ENCODE measurements around the gene FRMD5.
A peak's percentile ranks its signal among the peaks of the same experiment; 100 is the strongest.

The FRMD5 gene

GRCh38 chr15:44148580-44148979, 46.5 kb downstream of the FRMD5 start:
- DNase-seq (ENCODE audit: low read depth) = no peak
- H3K4me3 ChIP-seq (ENCODE audit: low read length) = no peak overlapping the region
- TF ChIP-seq CTCF (conservative IDR thresholded peaks at IDR 0.05; ENCODE audit: low read length) = no peak

- TF ChIP-seq CTCF (conservative IDR thresholded peaks at IDR 0.05; ENCODE audit: low read length) = no peak
- no peak for DNase-seq (ENCODE audit: low read depth)
Measured at GRCh38 chr15:44147636-44148035, 47.4 kb downstream of the FRMD5 start.

GRCh38 chr15:44145495-44145894, 49.6 kb downstream of the FRMD5 start:
- TF ChIP-seq CTCF (conservative IDR thresholded peaks at IDR 0.05; ENCODE audit: low read length) = no peak

More at GRCh38 chr15:44147636-44148035, 47.4 kb downstream of the FRMD5 start:
- H3K4me3 ChIP-seq (ENCODE audit: low read length) = no peak overlapping the region

GRCh38 chr15:44144992-44145391, 50.1 kb downstream of the FRMD5 start:
- no peak for TF ChIP-seq CTCF (conservative IDR thresholded peaks at IDR 0.05; ENCODE audit: low read length)
- no peak for DNase-seq (ENCODE audit: low read depth)
- no peak overlapping the region for H3K4me3 ChIP-seq (ENCODE audit: low read length)

More at GRCh38 chr15:44145495-44145894, 49.6 kb downstream of the FRMD5 start:
- DNase-seq (ENCODE audit: low read depth) = no peak
- H3K4me3 ChIP-seq (ENCODE audit: low read length) = no peak overlapping the region

GRCh38 chr15:44144184-44144583, 50.9 kb downstream of the FRMD5 start:
- no peak for DNase-seq (ENCODE audit: low read depth)
- H3K4me3 ChIP-seq (ENCODE audit: low read length) = no peak overlapping the region
- TF ChIP-seq CTCF (conservative IDR thresholded peaks at IDR 0.05; ENCODE audit: low read length) = no peak

GRCh38 chr15:44137750-44138149, 57.3 kb downstream of the FRMD5 start:
- DNase-seq (ENCODE audit: low read depth) = peak; percentile 31
- no peak overlapping the region for H3K4me3 ChIP-seq (ENCODE audit: low read length)
- TF ChIP-seq CTCF (conservative IDR thresholded peaks at IDR 0.05; ENCODE audit: low read length) = no peak

- TF ChIP-seq CTCF (conservative IDR thresholded peaks at IDR 0.05; ENCODE audit: low read length) = no peak
- no peak for DNase-seq (ENCODE audit: low read depth)
- no peak overlapping the region for H3K4me3 ChIP-seq (ENCODE audit: low read length)
Measured at GRCh38 chr15:44136991-44137477, 58.0 kb downstream of the FRMD5 start.
